NCI-H82 treated with DMSO at 0.1 percent for 48 hours (cell line): ENCODE data around the gene SASH1.

Experiments
- DNase-seq: peaks from one replicate; lab custom pipeline; 2025; ENCODE audit not compliant: unreplicated experiment; lab: John Stamatoyannopoulos, UW

The SASH1 gene

DNA sequence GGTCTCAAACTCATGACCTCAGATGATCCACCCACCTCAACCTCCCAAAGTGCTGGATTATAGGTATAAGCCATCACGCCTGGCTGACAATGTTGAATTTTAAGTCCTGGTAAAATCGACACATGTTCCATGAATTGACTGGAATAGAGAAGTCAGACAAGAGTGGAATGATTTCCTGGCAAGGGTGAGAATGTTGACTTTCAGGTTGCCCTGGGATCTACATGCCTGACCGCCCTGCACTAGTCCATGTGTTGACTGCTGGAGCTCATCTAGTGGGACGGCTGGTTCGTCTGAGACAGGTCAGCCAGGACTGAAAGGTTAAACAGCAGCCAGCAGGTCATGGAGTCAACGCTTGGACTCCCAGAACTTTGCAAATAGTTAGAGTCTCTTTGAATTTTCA lies 88.8 kb downstream of the SASH1 start:
- no peak for DNase-seq

DNA sequence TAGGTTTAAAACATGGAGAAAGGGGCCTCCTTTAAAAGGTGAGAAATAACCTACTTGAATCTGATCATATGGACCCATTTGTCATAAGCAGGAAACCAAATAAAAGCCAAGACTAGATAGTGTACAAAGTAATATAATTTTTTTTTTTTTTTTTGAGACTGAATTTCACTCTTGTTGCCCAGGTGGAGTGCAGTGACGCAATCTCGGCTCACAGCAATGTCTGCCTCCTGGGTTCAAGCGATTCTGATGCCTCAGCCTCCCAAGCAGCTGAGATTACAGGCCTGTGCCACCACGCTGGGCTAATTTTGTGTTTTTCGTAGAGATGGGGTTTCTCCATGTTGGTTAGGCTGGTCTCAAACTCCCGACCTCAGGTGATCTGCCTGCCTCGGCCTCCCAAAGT lies 89.2 kb downstream of the SASH1 start:
- no peak for DNase-seq

DNA sequence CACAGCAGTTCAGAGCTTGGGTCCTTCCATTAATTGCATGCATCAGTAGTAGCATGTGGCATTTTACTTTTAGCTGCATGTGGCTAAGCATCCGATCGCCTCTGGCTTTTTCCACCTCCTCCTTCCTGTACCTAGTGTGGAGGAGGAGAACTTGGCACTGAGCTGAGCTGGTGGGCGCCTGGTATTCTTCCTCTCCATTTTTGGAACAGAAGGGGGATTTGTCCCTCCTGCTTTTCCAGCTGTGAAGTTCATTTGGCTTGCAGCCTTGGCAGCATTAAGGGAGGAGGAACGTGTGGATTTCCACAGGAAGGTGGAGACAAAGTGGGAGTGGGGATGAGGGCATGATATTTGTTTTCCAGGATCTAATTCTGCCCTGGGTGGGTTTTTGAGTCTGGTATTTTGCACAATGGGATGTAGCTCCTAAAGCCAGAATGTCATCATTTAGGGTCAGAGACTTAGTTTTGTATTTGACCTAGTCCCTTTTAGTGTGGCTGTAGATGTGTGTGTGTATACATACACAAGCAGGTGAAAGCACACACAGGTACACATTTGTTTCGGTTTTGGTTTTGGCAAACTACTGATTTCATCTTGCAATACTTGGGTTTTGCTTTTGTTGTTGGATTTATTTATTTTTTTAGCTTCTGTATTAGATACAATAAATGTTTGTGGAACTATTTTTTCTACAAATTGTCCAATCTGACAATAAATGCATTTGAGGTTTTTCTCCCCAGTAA lies 90.0 kb downstream of the SASH1 start:
- DNase-seq, result no peak

DNA sequence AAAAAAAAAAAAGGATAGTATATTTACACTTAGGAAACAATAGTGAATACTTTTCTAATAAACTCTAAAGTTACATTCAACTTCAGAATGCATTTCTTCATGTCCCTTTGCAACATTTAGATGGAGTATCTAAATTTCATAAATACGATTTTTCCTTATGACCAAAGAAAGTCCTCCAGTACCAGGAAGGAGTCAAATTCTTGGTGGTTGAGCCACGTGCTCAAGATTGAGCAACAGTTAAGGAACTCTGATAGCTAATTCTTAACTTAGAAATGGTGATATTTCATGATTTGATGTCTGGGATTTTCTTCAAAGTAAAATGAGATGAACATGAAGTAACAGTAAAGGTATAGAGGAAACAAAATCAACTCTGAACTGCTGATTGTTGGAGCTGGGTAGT lies 92.7 kb downstream of the SASH1 start:
- no peak for DNase-seq

DNA sequence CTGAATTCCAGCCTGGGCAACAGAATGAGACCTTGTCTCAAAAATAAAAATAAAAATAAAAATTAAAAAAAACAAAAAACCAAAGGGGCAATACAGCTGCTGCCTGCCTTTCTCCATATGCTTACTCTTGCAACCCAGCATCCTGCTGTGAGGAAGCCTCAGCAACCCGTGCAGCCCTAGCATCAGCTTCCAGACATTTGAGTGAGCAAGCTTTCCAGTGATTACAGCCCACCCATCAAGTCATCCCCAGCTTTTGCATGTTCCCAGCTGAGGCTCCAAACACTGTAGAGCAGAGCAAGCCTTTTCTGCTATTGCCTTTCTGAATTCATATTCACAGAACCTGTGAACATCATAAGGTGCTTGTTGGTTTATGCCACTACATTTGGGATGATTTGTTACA lies 93.8 kb downstream of the SASH1 start:
- DNase-seq, result no peak

DNA sequence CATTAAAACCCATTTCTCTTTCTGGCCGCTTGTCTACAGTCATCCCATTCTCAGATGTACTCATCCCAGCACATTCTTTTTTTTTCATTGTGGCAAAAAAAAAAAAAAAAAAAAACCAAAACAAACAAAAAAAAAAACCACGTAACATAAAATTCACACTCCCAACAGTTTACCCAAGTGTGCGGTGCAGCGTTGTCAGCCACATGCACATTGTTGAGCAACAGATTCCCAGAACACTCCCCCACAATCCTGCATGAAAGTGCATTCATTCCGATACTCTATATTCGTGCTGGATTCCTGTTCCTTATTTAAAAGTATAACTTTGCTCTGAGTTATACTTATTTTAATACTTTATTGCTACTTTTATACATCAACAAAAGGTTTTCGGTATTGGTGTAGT lies 96.0 kb downstream of the SASH1 start:
- no peak for DNase-seq

DNA sequence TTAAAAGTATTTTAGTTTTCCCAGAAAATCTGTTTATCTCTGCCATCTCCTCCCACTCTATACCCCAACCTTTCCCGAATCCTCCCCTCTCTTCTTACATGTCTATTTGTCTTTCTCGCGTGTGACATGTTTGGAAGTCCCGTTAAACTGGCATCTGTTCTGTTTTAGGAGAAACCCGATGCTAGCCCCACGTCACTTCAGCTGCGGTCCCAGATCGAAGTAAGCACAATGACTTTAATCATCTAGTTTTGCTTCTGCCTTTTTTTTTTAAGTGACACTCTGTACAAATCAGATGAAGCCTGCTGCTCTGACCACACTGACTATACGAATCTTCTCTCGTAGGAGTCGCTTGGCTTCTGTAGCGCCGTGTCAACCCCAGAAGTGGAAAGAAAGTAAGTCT lies 97.4 kb downstream of the SASH1 start:
- no peak for DNase-seq

DNA sequence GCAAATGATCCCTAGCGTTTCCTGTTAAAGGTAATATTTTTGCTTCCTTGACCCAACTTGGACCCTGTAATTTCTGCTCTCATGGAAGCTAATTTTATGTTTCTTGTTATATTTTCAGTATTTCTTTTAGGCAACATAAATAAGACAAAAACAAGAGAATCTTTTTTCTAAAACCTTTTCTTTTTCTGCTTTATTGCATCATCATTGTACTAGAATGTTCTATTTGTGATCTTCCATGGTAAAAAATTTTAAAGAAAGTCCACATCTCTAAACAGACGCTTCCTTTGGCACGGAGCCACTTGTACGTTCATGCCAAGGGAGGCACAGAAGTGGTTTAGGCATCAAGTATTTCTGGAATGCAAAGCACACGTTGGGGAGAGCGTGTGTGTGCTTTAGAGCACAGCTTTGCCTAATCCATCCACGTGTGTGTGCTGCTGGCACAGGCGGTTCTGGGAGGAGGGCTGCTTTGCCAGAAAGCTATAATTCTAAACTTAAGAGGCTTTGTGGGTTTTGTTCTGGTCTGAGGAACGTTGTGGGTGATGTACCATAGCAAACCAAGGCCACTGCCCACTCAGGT lies 98.3 kb downstream of the SASH1 start:
- peak; percentile 40 for DNase-seq

DNA sequence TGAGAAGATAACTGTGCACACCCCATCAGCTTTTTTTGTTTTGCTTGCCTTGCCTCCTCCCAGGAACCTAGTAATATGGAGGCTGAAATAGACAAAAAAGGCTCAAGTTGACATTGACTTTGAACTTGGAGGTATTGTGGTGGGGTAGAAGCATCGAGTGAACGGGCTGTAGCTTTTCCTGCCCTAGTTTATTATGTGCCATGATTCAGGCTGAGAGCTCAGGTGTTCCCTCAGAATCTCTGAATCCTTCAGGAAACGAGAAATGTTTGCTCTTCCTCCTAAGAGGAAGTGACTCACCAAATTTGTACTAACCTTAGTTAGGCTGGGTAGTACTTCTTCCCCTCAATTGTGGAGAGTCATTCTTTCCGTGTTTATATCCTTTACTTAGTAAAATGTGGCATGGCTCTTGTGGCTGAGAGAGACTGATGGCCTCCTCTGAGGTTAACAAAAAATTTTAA lies 98.8 kb downstream of the SASH1 start:
- no peak for DNase-seq

DNA sequence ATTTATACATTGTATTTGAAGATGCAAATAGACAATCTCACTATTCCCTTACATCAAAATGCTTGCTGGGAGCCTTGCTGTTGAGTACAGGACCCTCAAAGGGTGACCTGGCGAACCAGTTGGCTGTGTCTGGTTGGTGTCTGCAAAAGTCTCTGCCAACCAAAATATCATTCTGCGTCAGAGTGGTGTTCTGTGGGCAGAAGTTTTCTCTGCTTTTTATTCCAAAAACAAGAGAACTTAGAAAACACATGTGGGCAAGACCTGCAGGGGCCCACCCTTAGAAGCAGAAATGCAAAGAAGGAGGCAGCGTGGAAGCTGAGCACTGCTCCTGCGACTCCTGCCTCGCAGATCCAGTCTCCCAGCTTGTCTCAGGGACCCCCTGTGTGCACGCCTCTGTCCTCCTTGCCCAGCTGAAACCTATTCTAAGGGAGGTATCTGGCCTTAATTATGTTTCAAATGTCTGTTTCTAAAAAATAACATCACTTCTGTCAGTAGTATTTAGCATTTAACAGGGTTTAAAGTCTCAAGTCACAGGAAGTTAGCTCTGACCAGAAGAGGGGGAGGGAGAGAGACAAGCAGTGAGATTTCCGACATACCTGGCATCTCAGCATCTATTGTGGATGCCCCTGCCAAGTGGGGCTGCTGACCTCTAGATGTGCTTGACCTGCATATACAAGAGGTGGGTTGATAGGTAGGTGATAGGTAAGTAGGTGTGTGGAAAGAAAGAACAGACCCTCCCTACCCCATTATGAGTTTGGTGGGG lies 101.3 kb downstream of the SASH1 start:
- no peak for DNase-seq

DNA sequence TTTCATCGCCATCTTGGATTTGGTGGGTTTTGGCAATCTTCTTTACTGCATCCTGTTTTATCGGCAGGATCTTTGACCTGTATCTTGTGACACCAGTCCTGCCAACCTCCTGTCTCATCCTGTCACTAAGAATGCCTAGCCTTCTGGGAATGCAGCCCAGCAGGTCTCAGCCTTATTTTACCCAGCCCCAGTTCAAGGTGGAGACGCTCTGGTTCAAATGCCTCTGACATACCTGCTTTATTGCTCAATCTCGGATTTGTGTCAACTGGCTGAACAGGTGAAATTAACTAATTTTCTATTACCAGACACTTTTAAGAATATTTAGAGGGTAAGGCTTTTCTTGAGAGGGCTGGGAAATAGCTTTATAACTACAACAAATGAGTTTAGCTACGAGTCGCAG lies 102.5 kb downstream of the SASH1 start:
- DNase-seq, result no peak

DNA sequence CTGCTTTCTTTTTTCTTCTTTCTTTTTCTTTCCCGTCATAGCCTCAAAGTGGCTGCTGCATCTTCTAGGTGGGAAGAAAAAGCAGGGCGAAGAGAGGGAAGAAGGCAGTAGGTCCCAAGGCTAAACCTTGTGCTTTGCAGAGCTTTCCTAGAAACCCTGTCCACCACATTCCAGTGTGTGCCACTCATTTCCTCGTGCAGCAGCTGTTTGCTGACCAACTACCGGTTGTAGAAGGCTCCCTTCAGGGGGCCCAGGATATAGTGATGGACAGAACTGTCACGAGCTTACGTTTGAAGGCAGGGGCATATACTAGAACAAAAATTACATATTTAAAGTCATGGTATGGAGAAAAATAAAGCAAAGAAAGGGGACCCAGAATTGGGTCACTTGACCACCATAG lies 103.0 kb downstream of the SASH1 start:
- DNase-seq, result no peak

DNA sequence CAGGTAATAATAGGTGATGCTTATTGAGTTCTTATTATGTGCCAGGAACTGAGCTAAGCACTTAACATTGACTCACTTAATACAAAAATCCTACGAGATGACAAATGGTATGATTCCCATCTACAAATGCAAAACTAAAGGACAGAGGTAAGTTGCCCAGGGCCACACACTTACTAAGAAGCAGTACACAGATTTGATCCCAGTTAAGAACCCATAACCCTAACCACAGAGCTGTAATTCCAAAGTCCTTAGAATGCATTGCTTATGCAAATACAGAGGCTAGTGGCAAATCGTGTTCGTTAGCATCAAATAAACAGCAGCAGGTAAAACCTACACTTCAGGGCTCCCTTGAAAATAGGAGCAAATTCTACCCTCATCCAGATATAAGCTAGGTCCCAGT lies 104.0 kb downstream of the SASH1 start:
- DNase-seq, result no peak

DNA sequence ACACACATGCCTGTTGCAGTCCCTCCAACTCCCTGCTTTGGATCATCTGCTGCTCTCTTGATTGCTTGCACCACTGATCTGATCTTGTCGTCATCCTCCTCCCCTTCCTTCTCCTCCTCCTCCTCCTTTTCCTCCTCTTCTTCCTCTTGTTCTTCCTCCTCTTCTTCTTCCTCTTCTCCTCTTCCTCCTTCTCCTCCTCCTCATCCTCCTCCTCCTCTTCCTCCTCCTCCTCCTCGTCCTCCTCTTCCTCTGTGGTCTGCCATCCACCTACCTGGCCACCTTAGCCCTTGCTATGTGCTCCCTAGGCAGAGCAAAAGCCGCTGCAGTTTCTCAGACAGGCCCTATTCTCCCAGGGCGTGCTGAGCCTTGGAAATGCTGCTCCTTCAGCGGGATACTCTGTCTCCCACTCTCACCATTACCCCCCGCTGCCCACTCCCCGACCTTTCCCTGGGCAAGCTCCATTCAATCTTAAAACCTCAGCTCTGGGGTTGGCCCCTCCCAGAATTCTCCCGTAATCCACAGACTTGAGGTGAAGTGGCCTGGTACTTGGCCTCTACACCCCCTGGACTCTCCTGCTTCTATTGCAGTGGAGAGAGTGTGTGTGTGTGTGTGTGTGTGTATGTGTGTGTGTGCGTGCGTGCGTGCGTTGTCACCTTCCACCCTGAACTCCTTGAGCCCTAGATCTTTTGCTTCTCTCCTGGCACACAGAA lies 105.0 kb downstream of the SASH1 start:
- no peak for DNase-seq

DNA sequence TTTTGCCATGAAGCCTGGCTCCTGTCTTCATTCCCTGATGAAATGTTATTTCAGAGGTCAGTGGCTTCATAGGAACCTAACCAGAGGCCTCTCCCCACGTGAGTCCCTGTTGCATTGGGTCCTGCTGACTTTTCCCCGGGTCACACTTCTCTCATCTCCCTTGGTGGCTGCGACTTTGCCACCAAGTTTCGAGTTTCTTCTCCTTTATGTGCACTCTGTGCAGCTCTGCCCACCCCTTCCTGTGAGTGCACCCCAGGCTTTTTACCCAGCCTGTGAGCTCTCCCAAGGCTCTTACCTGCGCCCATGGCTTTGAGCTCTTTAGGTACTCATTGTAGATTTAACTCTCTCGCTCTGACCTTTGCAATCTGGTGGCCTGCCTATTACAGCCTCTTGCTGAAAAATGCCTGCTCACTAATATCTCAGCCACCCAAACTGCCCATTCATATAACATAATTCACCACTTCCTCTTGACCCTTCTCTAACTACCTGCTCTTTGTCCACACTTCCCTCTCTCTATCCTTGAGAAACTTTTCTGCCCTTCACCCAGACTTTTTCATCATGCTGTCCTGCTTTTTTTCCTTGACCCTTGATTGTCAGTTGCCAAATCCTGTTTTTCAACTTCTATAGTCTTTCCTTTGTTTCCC lies 105.9 kb downstream of the SASH1 start:
- no peak for DNase-seq

DNA sequence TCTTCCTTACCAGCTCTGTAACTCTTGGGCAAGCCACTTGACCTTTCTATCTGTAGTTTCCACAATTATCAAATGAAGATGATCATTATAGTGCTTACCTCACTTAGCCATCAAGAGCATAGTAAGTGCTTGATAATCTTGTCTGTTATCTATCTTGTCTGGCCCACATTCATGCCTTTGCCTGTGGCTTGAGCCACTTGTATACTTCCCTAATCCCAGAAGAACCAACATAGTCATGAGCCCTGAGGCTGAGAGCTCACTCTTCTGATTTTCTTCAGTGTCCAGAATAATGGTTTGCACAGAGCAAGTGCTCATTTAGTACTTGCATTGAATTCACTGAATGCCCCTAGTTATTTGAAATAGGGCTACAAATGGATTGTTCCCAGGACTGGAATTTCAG lies 108.2 kb downstream of the SASH1 start:
- no peak for DNase-seq

DNA sequence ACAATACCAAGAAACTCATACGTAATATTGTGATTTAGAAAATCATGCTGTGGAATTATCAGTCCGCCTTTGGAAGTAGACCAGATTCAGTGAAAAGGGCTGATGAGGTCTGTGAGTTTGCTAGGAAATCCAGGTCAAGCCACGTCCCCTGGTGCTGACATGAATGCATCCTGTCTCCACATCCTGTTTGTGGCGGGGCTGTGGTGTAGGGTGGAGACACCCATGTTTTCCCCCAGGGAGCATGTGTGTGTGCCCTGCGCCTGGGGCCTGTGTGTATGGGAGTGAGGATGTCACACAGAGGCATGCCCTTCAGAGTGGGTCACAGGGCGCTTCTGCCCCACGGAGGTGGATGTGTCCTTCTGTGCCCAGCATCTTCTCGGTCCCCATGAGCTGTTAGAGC lies 109.1 kb downstream of the SASH1 start:
- DNase-seq, result no peak

DNA sequence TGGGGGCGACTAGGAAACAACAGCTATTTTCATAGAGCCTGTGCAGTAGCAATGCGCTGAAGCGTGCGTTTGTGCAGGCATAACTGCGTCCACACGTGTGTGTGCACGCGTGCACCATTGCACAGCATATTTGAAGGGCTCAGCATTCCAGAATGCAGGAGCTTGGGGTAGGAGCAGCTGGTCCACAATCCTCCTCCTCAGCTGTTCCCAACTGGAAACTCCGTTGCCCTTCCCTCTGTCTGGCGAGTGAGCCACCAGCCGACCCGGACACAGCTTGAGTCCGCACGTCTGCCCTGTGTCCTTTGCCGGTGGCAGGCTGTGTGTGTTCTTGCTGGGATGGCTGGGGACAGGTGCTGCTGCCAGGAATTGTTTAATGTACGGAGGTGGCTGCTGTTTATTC lies 110.2 kb downstream of the SASH1 start:
- no peak for DNase-seq

DNA sequence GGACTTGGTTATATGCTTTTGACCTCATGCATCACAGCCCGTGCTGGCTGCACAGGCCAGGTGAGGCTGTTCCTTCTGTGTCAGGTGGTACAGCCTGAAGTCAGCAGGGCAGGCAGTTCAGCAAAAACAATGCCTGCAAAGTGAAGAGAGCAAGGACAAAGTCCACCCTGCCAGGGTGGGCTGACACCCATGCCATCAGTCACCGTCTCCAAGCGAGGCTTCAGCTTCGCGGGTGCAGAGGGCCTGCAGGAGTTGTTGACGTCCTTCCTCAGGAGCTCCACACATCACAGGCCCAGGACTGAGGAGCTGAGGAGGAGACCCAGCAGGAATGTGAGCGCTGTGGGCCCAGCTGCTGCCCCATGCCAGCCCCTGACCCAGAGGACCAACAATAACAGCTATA lies 111.3 kb downstream of the SASH1 start:
- no peak for DNase-seq

DNA sequence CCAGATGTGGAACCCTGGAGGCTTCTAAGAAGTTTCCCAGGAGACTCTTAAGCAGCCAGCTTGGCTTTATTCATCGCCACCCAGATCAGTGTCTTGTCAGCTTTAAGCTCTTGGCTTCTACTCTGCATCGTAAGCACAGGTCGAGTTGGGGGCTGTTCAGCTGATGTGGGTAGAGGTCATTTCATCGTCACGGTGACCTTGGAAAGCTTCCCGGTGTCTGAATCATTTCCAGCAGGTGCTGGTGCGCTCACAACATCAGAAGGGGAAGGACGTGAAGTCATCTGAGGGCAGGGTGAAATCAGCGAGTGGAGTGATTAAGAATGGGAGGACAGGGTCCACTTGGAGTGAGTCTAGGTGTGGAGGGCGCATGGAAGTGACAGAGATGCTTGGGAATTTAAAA lies 112.6 kb downstream of the SASH1 start:
- no peak for DNase-seq
